ENCODE measurements around the gene INPP5D.

GRCh38 chr2:233197022-233197421, 136.9 kb downstream of the INPP5D start:
- TF ChIP-seq CTCF (IDR thresholded peaks at IDR 0.05): no peak
- no peak for TF ChIP-seq POLR2A (IDR thresholded peaks at IDR 0.05)
